ENCODE results near the gene CREB5. TPM values are rescaled to one million over a fixed set of nuclear protein-coding genes. Genes with fewer than 3 reads are reported as not detected.

The CREB5 gene
- total RNA-seq, 4 donors from 2014 or later, result 11.9 to 25.3 (median 14.4) TPM

- TF ChIP-seq CTCF (IDR thresholded peaks at IDR 0.05; ENCODE audit: low read depth), result no peak
Measured at GRCh38 chr7:28687537-28687936, 275.2 kb downstream of the CREB5 start.

- TF ChIP-seq CTCF (IDR thresholded peaks at IDR 0.05; ENCODE audit: low read depth), result no peak
Measured at GRCh38 chr7:28688174-28688573, 275.9 kb downstream of the CREB5 start.

- TF ChIP-seq CTCF (IDR thresholded peaks at IDR 0.05; ENCODE audit: low read depth), result no peak
Measured at GRCh38 chr7:28688651-28689050, 276.3 kb downstream of the CREB5 start.

- TF ChIP-seq CTCF (IDR thresholded peaks at IDR 0.05; ENCODE audit: low read depth), result no peak
Measured at GRCh38 chr7:28695300-28696295, 283.3 kb downstream of the CREB5 start.

- TF ChIP-seq CTCF (IDR thresholded peaks at IDR 0.05; ENCODE audit: low read depth), result no peak
Measured at GRCh38 chr7:28697913-28698563, 285.7 kb downstream of the CREB5 start.

- no peak for TF ChIP-seq CTCF (IDR thresholded peaks at IDR 0.05; ENCODE audit: low read depth)
Measured at GRCh38 chr7:28698840-28699239, 286.5 kb downstream of the CREB5 start.

- no peak for TF ChIP-seq CTCF (IDR thresholded peaks at IDR 0.05; ENCODE audit: low read depth)
Measured at GRCh38 chr7:28700096-28700495, 287.8 kb downstream of the CREB5 start.

All from subcutaneous adipose tissue (tissue), 4 donors.